K562 (cell line): Measurements from ENCODE around the gene SAMD8. TPM values are rescaled to one million over a fixed set of nuclear protein-coding genes. Genes with fewer than 3 reads are reported as not detected.
A peak's percentile ranks its signal among the peaks of the same experiment; 100 is the strongest.

Experiments
- DDX20 ChIP-seq: fragments of 450-650 bp; IDR thresholded peaks from 2 replicates; pipeline ENCODE4 v1.6.1; 2016; ENCODE audit warnings: missing genetic modification characterization, low read depth, mild to moderate bottlenecking, missing compliant biosample characterization, moderate library complexity
- ESRRB ChIP-seq: fragments of 250-450 bp; sonication (Bioruptor Pico); IDR thresholded peaks from 2 replicates; pipeline ENCODE4 v1.5.0; 2020; ENCODE audit warnings: mild to moderate bottlenecking, moderate library complexity, borderline replicate concordance
- FOSL1 ChIP-seq: fragments of 200-800 bp; sonication (Bioruptor generic); conservative IDR thresholded peaks from 2 replicates; pipeline ENCODE4 v1.6.1; 2016; ENCODE audit warnings: missing genetic modification characterization, missing compliant biosample characterization
- HES1 ChIP-seq: fragments of 450-650 bp; IDR thresholded peaks from 2 replicates; pipeline ENCODE4 v1.6.1; 2016; ENCODE audit warnings: low read depth, mild to moderate bottlenecking, moderate library complexity
- PML ChIP-seq: IDR thresholded peaks from 2 replicates; pipeline ENCODE4 v1.6.1; 2012; ENCODE audit warnings: low read length, inconsistent platforms
- ZNF699 ChIP-seq: fragments of 250-450 bp; sonication (Bioruptor Pico); IDR thresholded peaks from 2 replicates; pipeline ENCODE4 v1.8.0; 2021; ENCODE audit warnings: mild to moderate bottlenecking, moderate library complexity; ENCODE audit not compliant: insufficient replicate concordance
- polyA plus RNA-seq, 8 experiments: library from polyadenylated mRNA; depleted of rRNA in 4 of 8; stranded (reverse) in 5 of 8; unstranded in 3 of 8; fragments of >200 nt; fragmentation: Nextera tagmentation in 2 of 8; fragmentation: Illumina TruSeq in 1 of 8; extraction: Ambion mirVana in 2 of 8; extraction: Trizol in 1 of 8; gene quantifications; 2 replicates each; pipeline versions ENCODE4 v1.2.1 to v1.2.3, GENCODE V29; 2011 to 2014; ENCODE audit warnings: inconsistent platforms in 1 of 8, missing spikeins in 1 of 8
- total RNA-seq, 7 experiments: library from RNA; depleted of rRNA in 6 of 7; stranded (reverse); fragments of >200 nt in 6 of 7; fragmentation: Illumina TruSeq in 2 of 7; extraction: Trizol in 2 of 7; gene quantifications; 2 replicates each; pipeline versions ENCODE4 v1.2.1 to v1.2.3, GENCODE V29; 2011 to 2021; ENCODE audit warnings: low replicate concordance in 1 of 7
- TF ChIP-seq, protein P1 (sequence below): fragments of 450-650 bp; IDR thresholded peaks from 2 replicates; pipeline ENCODE4 v1.6.1; 2016; ENCODE audit warnings: antibody characterized with exemption
- TF ChIP-seq, protein P2 (sequence below): fragments of 450-650 bp; IDR thresholded peaks from 2 replicates; pipeline ENCODE4 v1.6.1; 2016; ENCODE audit warnings: mild to moderate bottlenecking, moderate library complexity
- TF ChIP-seq, protein P3 (sequence below): fragments of 250-450 bp; sonication (Bioruptor Pico); IDR thresholded peaks from 2 replicates; pipeline ENCODE4 v1.5.0; 2020; ENCODE audit warnings: mild to moderate bottlenecking, borderline replicate concordance

SAMD8 gene
- total and polyA plus RNA-seq, 9 of the 15 experiments (the other 6 are each of a cell fraction or from before 2014, with no cell fraction given), result 2.7 to 16.1 (median 6.2) TPM

GRCh38 chr10:75209086-75209920 is 97.8 kb downstream of the SAMD8 start (continued):
- TF ChIP-seq FOSL1 (tag) (no peak; the same call in 1 of the 2 replicates), ESRRB (CRISPR knock-in tag) (peak; percentile 81; the same call in 1 of the 2 replicates), DDX20 (peak; percentile 85), ZNF699 (CRISPR knock-in tag) (no peak), HES1 (no peak), PML (no peak)
- TF ChIP-seq, protein P1, sequence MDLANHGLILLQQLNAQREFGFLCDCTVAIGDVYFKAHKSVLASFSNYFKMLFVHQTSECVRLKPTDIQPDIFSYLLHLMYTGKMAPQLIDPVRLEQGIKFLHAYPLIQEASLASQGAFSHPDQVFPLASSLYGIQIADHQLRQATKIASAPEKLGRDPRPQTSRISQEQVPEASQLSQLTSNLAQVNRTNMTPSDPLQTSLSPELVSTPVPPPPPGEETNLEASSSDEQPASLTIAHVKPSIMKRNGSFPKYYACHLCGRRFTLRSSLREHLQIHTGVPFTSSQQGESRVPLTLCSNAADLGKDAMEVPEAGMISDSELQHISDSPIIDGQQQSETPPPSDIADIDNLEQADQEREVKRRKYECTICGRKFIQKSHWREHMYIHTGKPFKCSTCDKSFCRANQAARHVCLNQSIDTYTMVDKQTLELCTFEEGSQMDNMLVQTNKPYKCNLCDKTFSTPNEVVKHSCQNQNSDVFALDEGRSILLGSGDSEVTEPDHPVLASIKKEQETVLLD, result no peak
- TF ChIP-seq, protein P2, sequence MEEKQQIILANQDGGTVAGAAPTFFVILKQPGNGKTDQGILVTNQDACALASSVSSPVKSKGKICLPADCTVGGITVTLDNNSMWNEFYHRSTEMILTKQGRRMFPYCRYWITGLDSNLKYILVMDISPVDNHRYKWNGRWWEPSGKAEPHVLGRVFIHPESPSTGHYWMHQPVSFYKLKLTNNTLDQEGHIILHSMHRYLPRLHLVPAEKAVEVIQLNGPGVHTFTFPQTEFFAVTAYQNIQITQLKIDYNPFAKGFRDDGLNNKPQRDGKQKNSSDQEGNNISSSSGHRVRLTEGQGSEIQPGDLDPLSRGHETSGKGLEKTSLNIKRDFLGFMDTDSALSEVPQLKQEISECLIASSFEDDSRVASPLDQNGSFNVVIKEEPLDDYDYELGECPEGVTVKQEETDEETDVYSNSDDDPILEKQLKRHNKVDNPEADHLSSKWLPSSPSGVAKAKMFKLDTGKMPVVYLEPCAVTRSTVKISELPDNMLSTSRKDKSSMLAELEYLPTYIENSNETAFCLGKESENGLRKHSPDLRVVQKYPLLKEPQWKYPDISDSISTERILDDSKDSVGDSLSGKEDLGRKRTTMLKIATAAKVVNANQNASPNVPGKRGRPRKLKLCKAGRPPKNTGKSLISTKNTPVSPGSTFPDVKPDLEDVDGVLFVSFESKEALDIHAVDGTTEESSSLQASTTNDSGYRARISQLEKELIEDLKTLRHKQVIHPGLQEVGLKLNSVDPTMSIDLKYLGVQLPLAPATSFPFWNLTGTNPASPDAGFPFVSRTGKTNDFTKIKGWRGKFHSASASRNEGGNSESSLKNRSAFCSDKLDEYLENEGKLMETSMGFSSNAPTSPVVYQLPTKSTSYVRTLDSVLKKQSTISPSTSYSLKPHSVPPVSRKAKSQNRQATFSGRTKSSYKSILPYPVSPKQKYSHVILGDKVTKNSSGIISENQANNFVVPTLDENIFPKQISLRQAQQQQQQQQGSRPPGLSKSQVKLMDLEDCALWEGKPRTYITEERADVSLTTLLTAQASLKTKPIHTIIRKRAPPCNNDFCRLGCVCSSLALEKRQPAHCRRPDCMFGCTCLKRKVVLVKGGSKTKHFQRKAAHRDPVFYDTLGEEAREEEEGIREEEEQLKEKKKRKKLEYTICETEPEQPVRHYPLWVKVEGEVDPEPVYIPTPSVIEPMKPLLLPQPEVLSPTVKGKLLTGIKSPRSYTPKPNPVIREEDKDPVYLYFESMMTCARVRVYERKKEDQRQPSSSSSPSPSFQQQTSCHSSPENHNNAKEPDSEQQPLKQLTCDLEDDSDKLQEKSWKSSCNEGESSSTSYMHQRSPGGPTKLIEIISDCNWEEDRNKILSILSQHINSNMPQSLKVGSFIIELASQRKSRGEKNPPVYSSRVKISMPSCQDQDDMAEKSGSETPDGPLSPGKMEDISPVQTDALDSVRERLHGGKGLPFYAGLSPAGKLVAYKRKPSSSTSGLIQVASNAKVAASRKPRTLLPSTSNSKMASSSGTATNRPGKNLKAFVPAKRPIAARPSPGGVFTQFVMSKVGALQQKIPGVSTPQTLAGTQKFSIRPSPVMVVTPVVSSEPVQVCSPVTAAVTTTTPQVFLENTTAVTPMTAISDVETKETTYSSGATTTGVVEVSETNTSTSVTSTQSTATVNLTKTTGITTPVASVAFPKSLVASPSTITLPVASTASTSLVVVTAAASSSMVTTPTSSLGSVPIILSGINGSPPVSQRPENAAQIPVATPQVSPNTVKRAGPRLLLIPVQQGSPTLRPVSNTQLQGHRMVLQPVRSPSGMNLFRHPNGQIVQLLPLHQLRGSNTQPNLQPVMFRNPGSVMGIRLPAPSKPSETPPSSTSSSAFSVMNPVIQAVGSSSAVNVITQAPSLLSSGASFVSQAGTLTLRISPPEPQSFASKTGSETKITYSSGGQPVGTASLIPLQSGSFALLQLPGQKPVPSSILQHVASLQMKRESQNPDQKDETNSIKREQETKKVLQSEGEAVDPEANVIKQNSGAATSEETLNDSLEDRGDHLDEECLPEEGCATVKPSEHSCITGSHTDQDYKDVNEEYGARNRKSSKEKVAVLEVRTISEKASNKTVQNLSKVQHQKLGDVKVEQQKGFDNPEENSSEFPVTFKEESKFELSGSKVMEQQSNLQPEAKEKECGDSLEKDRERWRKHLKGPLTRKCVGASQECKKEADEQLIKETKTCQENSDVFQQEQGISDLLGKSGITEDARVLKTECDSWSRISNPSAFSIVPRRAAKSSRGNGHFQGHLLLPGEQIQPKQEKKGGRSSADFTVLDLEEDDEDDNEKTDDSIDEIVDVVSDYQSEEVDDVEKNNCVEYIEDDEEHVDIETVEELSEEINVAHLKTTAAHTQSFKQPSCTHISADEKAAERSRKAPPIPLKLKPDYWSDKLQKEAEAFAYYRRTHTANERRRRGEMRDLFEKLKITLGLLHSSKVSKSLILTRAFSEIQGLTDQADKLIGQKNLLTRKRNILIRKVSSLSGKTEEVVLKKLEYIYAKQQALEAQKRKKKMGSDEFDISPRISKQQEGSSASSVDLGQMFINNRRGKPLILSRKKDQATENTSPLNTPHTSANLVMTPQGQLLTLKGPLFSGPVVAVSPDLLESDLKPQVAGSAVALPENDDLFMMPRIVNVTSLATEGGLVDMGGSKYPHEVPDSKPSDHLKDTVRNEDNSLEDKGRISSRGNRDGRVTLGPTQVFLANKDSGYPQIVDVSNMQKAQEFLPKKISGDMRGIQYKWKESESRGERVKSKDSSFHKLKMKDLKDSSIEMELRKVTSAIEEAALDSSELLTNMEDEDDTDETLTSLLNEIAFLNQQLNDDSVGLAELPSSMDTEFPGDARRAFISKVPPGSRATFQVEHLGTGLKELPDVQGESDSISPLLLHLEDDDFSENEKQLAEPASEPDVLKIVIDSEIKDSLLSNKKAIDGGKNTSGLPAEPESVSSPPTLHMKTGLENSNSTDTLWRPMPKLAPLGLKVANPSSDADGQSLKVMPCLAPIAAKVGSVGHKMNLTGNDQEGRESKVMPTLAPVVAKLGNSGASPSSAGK, result no peak
- TF ChIP-seq, protein P3, sequence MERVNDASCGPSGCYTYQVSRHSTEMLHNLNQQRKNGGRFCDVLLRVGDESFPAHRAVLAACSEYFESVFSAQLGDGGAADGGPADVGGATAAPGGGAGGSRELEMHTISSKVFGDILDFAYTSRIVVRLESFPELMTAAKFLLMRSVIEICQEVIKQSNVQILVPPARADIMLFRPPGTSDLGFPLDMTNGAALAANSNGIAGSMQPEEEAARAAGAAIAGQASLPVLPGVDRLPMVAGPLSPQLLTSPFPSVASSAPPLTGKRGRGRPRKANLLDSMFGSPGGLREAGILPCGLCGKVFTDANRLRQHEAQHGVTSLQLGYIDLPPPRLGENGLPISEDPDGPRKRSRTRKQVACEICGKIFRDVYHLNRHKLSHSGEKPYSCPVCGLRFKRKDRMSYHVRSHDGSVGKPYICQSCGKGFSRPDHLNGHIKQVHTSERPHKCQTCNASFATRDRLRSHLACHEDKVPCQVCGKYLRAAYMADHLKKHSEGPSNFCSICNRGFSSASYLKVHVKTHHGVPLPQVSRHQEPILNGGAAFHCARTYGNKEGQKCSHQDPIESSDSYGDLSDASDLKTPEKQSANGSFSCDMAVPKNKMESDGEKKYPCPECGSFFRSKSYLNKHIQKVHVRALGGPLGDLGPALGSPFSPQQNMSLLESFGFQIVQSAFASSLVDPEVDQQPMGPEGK (CRISPR knock-in tag), result no peak
